Panc1 (cell line): ENCODE measurements around the gene MINDY4.

Experiments used
- TCF7L2 ChIP-seq: IDR thresholded peaks from 2 replicates; pipeline ENCODE4 v1.6.1; 2011; ENCODE audit warnings: mild to moderate bottlenecking, low read depth, low read length, inconsistent platforms
- TF ChIP-seq, protein P1 (sequence below): fragments of 450-650 bp; IDR thresholded peaks from 2 replicates; pipeline ENCODE4 v1.5.1; 2017; ENCODE audit warnings: mild to moderate bottlenecking
- TF ChIP-seq, protein P2 (sequence below), 2 experiments: IDR thresholded peaks; 2 replicates each; pipeline ENCODE4 v1.6.1; 2011 to 2012; ENCODE audit warnings: low read depth in 2 of 2, control low read depth in 1 of 2, low read length in 1 of 2, mild to moderate bottlenecking in 1 of 2, moderate library complexity in 1 of 2; ENCODE audit not compliant: insufficient read depth in 1 of 2

DNA sequence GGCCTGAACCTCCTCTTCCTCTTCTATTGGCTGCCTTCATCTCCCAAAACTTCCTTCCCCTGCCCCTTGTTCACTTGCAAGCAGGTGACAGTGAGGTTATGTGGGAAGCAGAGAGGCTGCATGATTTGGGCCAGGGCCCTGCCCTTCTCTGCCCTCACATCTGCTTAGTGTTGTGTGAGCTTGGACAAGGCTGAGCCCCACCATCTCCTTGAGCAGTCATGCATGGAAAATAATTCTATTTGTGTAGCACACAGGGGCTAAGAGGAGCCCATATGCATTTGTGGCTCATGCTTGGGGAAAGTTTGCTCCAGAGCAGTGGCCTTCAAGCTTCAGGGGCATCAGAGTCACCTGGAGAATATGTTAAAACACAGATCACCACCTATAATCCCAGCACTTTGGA, 113.7 kb downstream of the MINDY4 start:
- no peak for TF ChIP-seq TCF7L2
- TF ChIP-seq, protein P1, sequence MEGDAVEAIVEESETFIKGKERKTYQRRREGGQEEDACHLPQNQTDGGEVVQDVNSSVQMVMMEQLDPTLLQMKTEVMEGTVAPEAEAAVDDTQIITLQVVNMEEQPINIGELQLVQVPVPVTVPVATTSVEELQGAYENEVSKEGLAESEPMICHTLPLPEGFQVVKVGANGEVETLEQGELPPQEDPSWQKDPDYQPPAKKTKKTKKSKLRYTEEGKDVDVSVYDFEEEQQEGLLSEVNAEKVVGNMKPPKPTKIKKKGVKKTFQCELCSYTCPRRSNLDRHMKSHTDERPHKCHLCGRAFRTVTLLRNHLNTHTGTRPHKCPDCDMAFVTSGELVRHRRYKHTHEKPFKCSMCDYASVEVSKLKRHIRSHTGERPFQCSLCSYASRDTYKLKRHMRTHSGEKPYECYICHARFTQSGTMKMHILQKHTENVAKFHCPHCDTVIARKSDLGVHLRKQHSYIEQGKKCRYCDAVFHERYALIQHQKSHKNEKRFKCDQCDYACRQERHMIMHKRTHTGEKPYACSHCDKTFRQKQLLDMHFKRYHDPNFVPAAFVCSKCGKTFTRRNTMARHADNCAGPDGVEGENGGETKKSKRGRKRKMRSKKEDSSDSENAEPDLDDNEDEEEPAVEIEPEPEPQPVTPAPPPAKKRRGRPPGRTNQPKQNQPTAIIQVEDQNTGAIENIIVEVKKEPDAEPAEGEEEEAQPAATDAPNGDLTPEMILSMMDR = no peak
- TF ChIP-seq, protein P2, sequence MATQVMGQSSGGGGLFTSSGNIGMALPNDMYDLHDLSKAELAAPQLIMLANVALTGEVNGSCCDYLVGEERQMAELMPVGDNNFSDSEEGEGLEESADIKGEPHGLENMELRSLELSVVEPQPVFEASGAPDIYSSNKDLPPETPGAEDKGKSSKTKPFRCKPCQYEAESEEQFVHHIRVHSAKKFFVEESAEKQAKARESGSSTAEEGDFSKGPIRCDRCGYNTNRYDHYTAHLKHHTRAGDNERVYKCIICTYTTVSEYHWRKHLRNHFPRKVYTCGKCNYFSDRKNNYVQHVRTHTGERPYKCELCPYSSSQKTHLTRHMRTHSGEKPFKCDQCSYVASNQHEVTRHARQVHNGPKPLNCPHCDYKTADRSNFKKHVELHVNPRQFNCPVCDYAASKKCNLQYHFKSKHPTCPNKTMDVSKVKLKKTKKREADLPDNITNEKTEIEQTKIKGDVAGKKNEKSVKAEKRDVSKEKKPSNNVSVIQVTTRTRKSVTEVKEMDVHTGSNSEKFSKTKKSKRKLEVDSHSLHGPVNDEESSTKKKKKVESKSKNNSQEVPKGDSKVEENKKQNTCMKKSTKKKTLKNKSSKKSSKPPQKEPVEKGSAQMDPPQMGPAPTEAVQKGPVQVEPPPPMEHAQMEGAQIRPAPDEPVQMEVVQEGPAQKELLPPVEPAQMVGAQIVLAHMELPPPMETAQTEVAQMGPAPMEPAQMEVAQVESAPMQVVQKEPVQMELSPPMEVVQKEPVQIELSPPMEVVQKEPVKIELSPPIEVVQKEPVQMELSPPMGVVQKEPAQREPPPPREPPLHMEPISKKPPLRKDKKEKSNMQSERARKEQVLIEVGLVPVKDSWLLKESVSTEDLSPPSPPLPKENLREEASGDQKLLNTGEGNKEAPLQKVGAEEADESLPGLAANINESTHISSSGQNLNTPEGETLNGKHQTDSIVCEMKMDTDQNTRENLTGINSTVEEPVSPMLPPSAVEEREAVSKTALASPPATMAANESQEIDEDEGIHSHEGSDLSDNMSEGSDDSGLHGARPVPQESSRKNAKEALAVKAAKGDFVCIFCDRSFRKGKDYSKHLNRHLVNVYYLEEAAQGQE (IDR thresholded peaks at IDR 0.05; ENCODE audit: insufficient read depth in 1 of 2, low read depth in 2 of 2, low read length in 1 of 2) = no peak
